GM19463 (cell line): Measurements from ENCODE around the gene KRT15.
"Not testable (repeated sequence)": the region's sequence is repeated elsewhere in the genome, so short reads cannot be mapped to it uniquely, and the experiment has no call there.

ENCODE experiments used
- ATAC-seq: cut with Tn5 transposase; IDR thresholded peaks from one replicate; pipeline ENCODE4 v1.9.1; 2021; ENCODE audit warnings: mild to moderate bottlenecking, moderate library complexity; ENCODE audit not compliant: unreplicated experiment

KRT15 gene

GRCh38 chr17:41544935-41545334, 26.2 kb upstream of the KRT15 start:
- ATAC-seq, result no peak

- no peak for ATAC-seq
These were observed 25.8 kb upstream of the KRT15 start for GRCh38 chr17:41544491-41544892.

GRCh38 chr17:41542786-41543185, 24.1 kb upstream of the KRT15 start:
- not testable (repeated sequence) for ATAC-seq

GRCh38 chr17:41542357-41542756, 23.7 kb upstream of the KRT15 start:
- ATAC-seq, result no peak

- ATAC-seq, result no peak
These were observed 22.4 kb upstream of the KRT15 start for GRCh38 chr17:41540921-41541625.

- no peak for ATAC-seq
These were observed 21.4 kb upstream of the KRT15 start for GRCh38 chr17:41539979-41540701.

GRCh38 chr17:41539071-41539492, 20.4 kb upstream of the KRT15 start:
- no peak for ATAC-seq

- no peak for ATAC-seq
These were observed 19.9 kb upstream of the KRT15 start for GRCh38 chr17:41538565-41538991.

- ATAC-seq, result no peak
These were observed 19.3 kb upstream of the KRT15 start for GRCh38 chr17:41537990-41538389.

- no peak for ATAC-seq
These were observed 18.9 kb upstream of the KRT15 start for GRCh38 chr17:41537614-41537954.

- no peak for ATAC-seq
These were observed 18.3 kb upstream of the KRT15 start for GRCh38 chr17:41536741-41537613.

- ATAC-seq, result no peak
These were observed 17.2 kb upstream of the KRT15 start for GRCh38 chr17:41535764-41536481.

- no peak for ATAC-seq
These were observed 16.3 kb upstream of the KRT15 start for GRCh38 chr17:41534899-41535546.

- no peak for ATAC-seq
These were observed 14.9 kb upstream of the KRT15 start for GRCh38 chr17:41533613-41534012.

- no peak for ATAC-seq
These were observed 14.4 kb upstream of the KRT15 start for GRCh38 chr17:41532947-41533570.

- no peak for ATAC-seq
These were observed 13.3 kb upstream of the KRT15 start for GRCh38 chr17:41531993-41532392.

- ATAC-seq, result no peak
These were observed 11.7 kb upstream of the KRT15 start for GRCh38 chr17:41530062-41531048.

- ATAC-seq, result no peak
These were observed 10.8 kb upstream of the KRT15 start for GRCh38 chr17:41529491-41529915.

- ATAC-seq, result no peak
These were observed 10.3 kb upstream of the KRT15 start for GRCh38 chr17:41528959-41529353.
